HL-60 (cell line): Measurements from ENCODE around the gene CPHXL2.

ENCODE experiments used
- DNase-seq, 2 experiments: peaks; one replicate each; pipeline ENCODE4 v3.0.0-alpha.2; 2010 to 2020; ENCODE audit warnings: low read depth in 1 of 2, low spot score in 1 of 2
- H3K27ac ChIP-seq: fragments of 250-450 bp; sonication (Bioruptor Pico); replicated peaks from 2 replicates; pipeline ENCODE4 v1.5.1; 2020; ENCODE audit warnings: mild to moderate bottlenecking, moderate library complexity
- H3K27me3 ChIP-seq: fragments of 250-450 bp; sonication (Bioruptor Pico); 2 replicates; pipeline ENCODE4 v1.5.1; 2021; ENCODE audit warnings: mild to moderate bottlenecking, moderate library complexity; ENCODE audit not compliant: insufficient read depth, poor library complexity, severe bottlenecking
- H3K4me3 ChIP-seq: replicated peaks from 2 replicates; pipeline ENCODE4 v1.5.1; 2011; ENCODE audit warnings: mild to moderate bottlenecking, control low read depth, low read length; ENCODE audit not compliant: insufficient read depth
- GABPA ChIP-seq: IDR thresholded peaks from 2 replicates; pipeline ENCODE4 v1.6.1; 2012; ENCODE audit warnings: low read depth
- POLR2AphosphoS5 ChIP-seq: IDR thresholded peaks from 2 replicates; pipeline ENCODE4 v1.6.1; 2012; ENCODE audit warnings: low read depth
- REST ChIP-seq: IDR thresholded peaks from 2 replicates; pipeline ENCODE4 v1.6.1; 2012; ENCODE audit warnings: low read depth; ENCODE audit not compliant: insufficient replicate concordance
- SPI1 ChIP-seq: IDR thresholded peaks from 2 replicates; pipeline ENCODE4 v1.6.1; 2012; ENCODE audit warnings: low read depth, mild to moderate bottlenecking, borderline replicate concordance
- long read RNA-seq: library from polyadenylated mRNA; unstranded; transcript quantifications from one replicate; pipeline ENCODE4 v2.0.0, GENCODE V29; 2020
- TF ChIP-seq, protein P1 (sequence below): IDR thresholded peaks from one replicate; pipeline ENCODE4 v1.5.1; 2011; ENCODE audit warnings: low read length, control low read depth, inconsistent platforms; ENCODE audit not compliant: insufficient read depth

The CPHXL2 gene
- long read RNA-seq, result 0 reads

DNA sequence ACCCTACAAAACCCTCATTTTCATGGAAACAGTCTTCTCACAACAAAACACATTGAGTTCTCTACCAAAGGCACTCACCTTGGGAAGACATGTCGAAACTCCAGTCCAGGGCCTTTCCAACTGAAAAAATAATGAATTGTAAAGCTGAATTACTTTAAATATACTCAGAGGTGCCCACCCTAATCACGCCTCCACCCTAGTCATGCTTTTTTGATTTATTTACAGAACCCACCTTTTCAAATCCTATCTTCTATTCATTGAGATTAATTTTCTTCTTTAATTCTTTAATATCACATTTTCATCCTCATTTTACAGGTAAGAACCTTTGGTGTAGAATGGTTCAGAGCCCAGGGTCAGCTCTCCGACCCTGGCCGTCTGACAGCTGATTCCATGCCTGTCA, at the start of gene CPHXL2:
Gene CPHXL2, minus strand, starts transcription at position 101 of the 400 bp plus-strand sequence. Its CDS starts 10 bp downstream, at position 91.
- Histone ChIP-seq H3K27me3 (no peaks in the 10 kb centered on the region), H3K4me3 (no peak within 1 kb of the TSS), H3K27ac (no peak within 1 kb of the TSS)
- TF ChIP-seq GABPA, result no peak
- TF ChIP-seq SPI1, result no peak
- TF ChIP-seq POLR2AphosphoS5, result no peak
- TF ChIP-seq REST, result no peak
- TF ChIP-seq, protein P1, sequence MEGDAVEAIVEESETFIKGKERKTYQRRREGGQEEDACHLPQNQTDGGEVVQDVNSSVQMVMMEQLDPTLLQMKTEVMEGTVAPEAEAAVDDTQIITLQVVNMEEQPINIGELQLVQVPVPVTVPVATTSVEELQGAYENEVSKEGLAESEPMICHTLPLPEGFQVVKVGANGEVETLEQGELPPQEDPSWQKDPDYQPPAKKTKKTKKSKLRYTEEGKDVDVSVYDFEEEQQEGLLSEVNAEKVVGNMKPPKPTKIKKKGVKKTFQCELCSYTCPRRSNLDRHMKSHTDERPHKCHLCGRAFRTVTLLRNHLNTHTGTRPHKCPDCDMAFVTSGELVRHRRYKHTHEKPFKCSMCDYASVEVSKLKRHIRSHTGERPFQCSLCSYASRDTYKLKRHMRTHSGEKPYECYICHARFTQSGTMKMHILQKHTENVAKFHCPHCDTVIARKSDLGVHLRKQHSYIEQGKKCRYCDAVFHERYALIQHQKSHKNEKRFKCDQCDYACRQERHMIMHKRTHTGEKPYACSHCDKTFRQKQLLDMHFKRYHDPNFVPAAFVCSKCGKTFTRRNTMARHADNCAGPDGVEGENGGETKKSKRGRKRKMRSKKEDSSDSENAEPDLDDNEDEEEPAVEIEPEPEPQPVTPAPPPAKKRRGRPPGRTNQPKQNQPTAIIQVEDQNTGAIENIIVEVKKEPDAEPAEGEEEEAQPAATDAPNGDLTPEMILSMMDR, result no peak
- no peak for DNase-seq

DNA sequence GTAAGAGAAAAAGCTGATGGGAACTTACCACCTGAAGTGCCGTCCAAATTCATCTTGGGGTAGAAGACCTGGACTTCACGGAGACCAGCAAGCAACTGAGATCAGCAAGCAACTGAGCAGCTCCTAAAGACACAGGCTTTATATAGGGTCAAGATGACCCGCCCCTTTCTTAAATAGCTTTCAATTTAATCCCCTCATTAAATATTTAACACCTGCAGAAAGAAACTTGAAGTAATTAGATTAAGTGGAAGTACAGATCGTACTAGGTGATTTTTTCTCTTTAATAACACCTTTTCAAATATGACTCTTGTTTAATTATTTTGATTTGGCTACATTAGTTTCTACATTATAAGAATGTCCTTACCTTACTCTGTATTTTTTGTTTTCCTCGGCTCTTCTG, 49.6 kb upstream of the CPHXL2 start, which contains the start of gene CPHXL:
Gene CPHXL, minus strand, starts transcription at position 101 of the 400 bp plus-strand sequence. Its CDS starts 48 bp downstream, at position 53.
- Histone ChIP-seq H3K27ac (no peak within 1 kb of the TSS), H3K4me3 (no peak within 1 kb of the TSS), H3K27me3 (no peaks in the 10 kb centered on the region)
- no peak for TF ChIP-seq GABPA
- no peak for TF ChIP-seq SPI1
- no peak for TF ChIP-seq REST
- TF ChIP-seq POLR2AphosphoS5, result no peak
- TF ChIP-seq, protein P1, result no peak
- no peak for DNase-seq

DNA sequence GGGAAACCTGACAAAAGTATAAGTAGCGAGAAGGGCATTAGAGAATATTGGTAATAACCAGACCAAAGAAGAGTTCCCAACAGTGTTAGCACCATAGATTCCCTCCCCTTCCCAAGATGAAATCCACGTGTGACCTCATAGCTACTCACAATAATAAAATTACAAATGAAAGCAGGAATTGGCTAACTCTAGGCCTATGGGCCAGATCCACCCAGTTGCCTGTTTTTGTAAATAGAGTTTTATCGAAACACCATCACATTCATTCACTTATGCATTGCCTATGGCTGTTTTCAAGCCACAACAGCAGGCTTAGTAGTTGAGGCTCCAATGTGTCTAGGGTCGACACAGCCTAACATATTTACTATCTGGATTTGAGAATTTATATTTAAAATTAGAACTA, 41.6 kb upstream of the CPHXL2 start:
- no peak overlapping the region for H3K27ac ChIP-seq

More for the DNA sequence above, 41.6 kb upstream of the CPHXL2 start:
- TF ChIP-seq, protein P1, result no peak
- TF ChIP-seq REST (no peak), SPI1 (no peak), POLR2AphosphoS5 (no peak), GABPA (no peak)
- DNase-seq, result no peak
- Histone ChIP-seq H3K27me3 (no peaks in the 10 kb centered on the region), H3K4me3 (no peak overlapping the region)
